ENCODE results near the gene GALNT2. TPM values are rescaled to one million over a fixed set of nuclear protein-coding genes. Genes with fewer than 3 reads are reported as not detected.

The GALNT2 gene
- total and polyA plus RNA-seq, 7 donors, result 8.4 to 43.8 (median 37.1) TPM

DNA sequence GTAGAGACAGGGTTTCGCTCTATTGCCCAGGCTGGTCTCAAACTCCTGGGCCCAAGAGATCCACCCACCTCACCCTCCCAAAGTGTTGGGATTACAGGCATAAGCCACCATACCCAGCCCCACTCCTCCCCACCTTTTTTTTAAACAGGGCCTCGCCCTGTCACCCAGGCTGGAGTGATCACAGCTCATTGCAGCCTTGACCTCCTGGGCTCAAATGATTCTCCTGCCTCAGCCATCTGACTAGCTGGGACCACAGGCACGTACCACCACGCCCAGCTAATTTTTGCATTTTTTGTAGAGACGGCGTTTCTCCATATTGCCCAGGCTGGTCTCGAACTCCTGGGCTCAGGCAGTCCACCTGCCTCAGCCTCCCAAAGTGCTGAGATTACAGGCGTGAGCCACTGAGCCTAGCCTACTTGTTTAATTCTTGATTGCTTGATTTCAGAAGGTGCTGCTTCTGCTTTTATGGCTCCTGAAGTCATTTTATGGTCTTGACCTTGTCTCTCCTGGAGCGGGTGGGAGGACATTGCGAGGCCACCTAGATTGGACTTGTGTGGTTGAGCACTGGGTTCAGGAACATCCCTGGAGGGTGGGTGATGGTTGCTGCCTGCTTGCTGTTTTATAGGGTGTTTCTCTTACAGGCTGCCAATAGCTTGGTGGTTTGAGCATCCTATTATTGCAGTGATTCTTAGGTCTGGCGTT, 81.9 kb downstream of the GALNT2 start:
- Histone ChIP-seq H3K27me3 (no peaks in the 10 kb centered on the region), H3K4me3 (no peak overlapping the region), H3K9me3 (no peaks in the 10 kb centered on the region), H3K4me1 (peaks cover 0 to 44% (median 26%) of the 10 kb centered on the region in 4 donors), H3K36me3 (no peaks in the 10 kb centered on the region), H3K27ac (no peak overlapping the region)
- no peak for DNase-seq
- TF ChIP-seq POLR2AphosphoS5 (IDR thresholded peaks at IDR 0.05) (no peak), POLR2A (IDR thresholded peaks at IDR 0.05) (no peak), EP300 (IDR thresholded peaks at IDR 0.05) (no peak)
- TF ChIP-seq, protein P1, sequence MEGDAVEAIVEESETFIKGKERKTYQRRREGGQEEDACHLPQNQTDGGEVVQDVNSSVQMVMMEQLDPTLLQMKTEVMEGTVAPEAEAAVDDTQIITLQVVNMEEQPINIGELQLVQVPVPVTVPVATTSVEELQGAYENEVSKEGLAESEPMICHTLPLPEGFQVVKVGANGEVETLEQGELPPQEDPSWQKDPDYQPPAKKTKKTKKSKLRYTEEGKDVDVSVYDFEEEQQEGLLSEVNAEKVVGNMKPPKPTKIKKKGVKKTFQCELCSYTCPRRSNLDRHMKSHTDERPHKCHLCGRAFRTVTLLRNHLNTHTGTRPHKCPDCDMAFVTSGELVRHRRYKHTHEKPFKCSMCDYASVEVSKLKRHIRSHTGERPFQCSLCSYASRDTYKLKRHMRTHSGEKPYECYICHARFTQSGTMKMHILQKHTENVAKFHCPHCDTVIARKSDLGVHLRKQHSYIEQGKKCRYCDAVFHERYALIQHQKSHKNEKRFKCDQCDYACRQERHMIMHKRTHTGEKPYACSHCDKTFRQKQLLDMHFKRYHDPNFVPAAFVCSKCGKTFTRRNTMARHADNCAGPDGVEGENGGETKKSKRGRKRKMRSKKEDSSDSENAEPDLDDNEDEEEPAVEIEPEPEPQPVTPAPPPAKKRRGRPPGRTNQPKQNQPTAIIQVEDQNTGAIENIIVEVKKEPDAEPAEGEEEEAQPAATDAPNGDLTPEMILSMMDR (IDR thresholded peaks at IDR 0.05), result no peak
- 48 to 78% methylated on average over 11 of the region's 11 CpGs for WGBS, 2 donors
- intact Hi-C loops (cut with DNase I), result no loop called here

DNA sequence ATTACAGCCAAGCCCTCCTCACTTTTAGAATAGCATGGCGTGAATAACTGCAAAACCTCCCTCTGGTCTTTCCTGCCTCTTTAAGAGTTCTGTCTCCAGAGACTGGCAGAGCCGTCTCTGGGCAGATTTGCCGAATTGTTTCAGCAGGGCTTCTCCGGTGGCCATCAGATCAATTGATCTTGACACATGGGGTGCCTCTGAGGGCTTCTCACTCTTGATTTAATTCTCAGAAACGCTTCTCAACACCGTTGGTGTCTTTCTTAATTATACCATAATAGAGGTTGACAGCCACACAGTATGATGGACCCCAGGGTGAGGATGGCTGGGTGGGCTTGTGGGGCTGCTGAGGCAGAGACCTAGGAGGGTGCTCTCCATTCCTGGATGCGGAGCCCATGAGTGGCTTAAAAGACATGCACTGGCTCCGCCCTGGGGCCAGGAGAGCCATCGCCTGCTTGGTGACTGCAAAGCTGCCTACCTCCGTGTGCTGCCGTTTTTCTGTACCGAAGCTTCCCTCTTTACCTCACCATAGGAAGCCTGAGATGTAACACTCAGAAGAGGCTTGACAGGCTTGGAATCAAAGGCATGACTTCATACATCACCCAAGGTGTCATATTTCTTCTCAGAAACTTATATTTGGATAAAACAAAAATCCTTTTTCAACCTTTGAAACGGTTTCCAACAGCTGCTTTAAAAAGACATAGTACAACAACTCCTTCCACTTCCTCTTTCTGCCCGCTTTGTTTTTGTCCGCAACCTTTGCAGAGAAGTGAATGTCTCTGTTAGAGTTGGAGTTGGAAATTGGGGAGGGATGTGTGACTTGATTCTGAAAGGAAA, 82.9 kb downstream of the GALNT2 start:
- Histone ChIP-seq H3K27ac (peak overlapping the region in 2 of 4 donors; percentile 20 to 28), H3K9me3 (no peaks in the 10 kb centered on the region), H3K4me1 (peaks cover 0 to 44% (median 22%) of the 10 kb centered on the region in 4 donors), H3K27me3 (no peaks in the 10 kb centered on the region), H3K4me3 (no peak overlapping the region), H3K36me3 (no peaks in the 10 kb centered on the region)
- intact Hi-C loops (cut with DNase I), result no loop called here
- no peak for DNase-seq
- 52 to 81% methylated on average over 15 of the region's 15 CpGs for WGBS, 2 donors
- TF ChIP-seq POLR2A (IDR thresholded peaks at IDR 0.05), result no peak
- no peak for TF ChIP-seq EP300 (IDR thresholded peaks at IDR 0.05)
- TF ChIP-seq, protein P1 (IDR thresholded peaks at IDR 0.05), result no peak
- TF ChIP-seq POLR2AphosphoS5 (IDR thresholded peaks at IDR 0.05), result no peak

DNA sequence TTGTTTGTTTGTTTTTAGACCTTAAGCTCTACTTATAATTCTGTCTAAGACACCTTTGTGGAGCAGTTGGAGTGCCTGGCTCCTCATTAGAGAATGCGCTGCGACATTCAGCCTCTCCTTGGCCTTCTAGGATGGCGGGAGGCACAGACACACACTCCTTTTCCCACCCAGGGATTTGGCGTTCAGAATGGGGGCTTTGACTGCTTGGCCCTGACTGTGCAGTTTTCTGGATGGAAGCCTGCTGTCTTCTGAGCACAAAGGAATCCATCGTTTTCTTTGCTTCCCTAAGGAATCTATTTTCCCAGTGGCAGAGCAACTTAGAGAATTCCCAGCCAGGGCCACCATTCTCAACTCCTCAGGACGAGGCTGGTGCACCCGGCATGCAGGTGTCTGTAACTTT, 83.6 kb downstream of the GALNT2 start:
- Histone ChIP-seq H3K9me3 (no peaks in the 10 kb centered on the region), H3K4me1 (peaks cover 0 to 41% (median 16%) of the 10 kb centered on the region in 4 donors), H3K27ac (peak overlapping the region in 2 of 4 donors; percentile 20 to 28), H3K27me3 (no peaks in the 10 kb centered on the region), H3K4me3 (no peak overlapping the region), H3K36me3 (no peaks in the 10 kb centered on the region)
- intact Hi-C loops (cut with DNase I), result no loop called here
- WGBS, 2 donors, result 78 to 92% methylated on average over 7 of the region's 7 CpGs
- DNase-seq, result no peak
- TF ChIP-seq, protein P1 (IDR thresholded peaks at IDR 0.05), result no peak
- TF ChIP-seq EP300 (IDR thresholded peaks at IDR 0.05), result no peak
- TF ChIP-seq POLR2AphosphoS5 (IDR thresholded peaks at IDR 0.05), result no peak

DNA sequence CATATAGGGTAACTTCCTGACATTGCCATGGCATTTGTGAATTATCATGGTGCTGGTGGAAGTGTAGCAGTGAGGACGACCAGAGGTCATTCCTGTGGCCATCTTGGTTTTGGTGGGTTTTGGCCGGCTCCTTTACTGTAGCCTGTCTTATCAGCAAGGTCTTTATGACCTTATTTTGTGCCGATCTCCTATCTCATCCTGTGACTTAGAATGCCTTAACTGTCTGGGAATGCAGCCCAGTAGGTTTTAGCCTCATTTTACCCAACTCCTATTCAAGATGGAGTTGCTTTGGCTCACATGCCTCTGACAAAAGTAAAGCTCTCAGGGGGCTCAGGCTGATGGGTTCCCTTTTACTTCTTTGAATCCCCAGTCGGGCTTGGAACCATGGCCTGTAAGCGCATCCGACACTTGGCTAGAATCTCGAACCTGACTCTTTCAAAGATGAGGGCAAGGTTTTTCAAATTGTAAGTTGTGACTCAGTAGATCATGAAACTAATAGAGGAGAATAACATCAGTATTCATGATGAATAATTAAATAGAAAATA, 85.0 kb downstream of the GALNT2 start:
- 93 to 95% methylated on average over 7 of the region's 7 CpGs for WGBS, 2 donors
- TF ChIP-seq EP300 (IDR thresholded peaks at IDR 0.05), result no peak
- no peak overlapping the region for H3K27ac ChIP-seq

DNA sequence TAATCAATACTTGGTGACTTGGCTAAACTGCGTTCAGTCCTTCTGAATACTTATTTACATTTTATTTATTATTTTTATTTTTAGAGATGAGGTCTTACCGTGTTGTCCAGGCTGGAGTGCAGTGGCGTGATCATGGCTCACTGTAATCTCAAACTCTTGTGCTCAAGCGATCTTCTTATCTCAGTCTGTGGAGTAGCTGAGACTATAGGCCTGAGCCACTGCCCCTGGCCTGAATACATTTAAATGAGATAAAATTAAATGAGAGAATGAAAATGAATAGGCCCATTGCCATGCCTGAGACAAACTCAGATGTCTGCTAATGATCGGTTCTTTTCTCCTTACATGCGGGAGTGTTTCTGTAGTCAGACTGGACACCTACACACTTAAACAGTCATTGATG, 86.0 kb downstream of the GALNT2 start:
- Histone ChIP-seq H3K4me3 (no peak overlapping the region), H3K9me3 (no peaks in the 10 kb centered on the region), H3K27ac (peak overlapping the region; percentile 19 to 56 (median 42)), H3K27me3 (no peaks in the 10 kb centered on the region), H3K4me1 (peaks cover 0 to 23% (median 7%) of the 10 kb centered on the region in 4 donors), H3K36me3 (no peaks in the 10 kb centered on the region)
- intact Hi-C loops (cut with DNase I), result no loop called here
- DNase-seq, result no peak
- 96 to 97% methylated on average over 6 of the region's 6 CpGs for WGBS, 2 donors
- TF ChIP-seq, protein P1 (IDR thresholded peaks at IDR 0.05), result no peak
- TF ChIP-seq EP300 (IDR thresholded peaks at IDR 0.05) (no peak), POLR2A (IDR thresholded peaks at IDR 0.05) (no peak), POLR2AphosphoS5 (IDR thresholded peaks at IDR 0.05) (no peak)

More for the DNA sequence above, 85.0 kb downstream of the GALNT2 start:
- H3K4me3 ChIP-seq, result no peak overlapping the region
- H3K4me1 ChIP-seq, result peaks cover 0 to 28% (median 11%) of the 10 kb centered on the region in 4 donors
- no peaks in the 10 kb centered on the region for H3K36me3 ChIP-seq
- H3K9me3 ChIP-seq, result no peaks in the 10 kb centered on the region
- intact Hi-C loops (cut with DNase I), result no loop called here
- DNase-seq, result no peak
- no peaks in the 10 kb centered on the region for H3K27me3 ChIP-seq
